ENCODE data around the gene ACTR2.

DNA sequence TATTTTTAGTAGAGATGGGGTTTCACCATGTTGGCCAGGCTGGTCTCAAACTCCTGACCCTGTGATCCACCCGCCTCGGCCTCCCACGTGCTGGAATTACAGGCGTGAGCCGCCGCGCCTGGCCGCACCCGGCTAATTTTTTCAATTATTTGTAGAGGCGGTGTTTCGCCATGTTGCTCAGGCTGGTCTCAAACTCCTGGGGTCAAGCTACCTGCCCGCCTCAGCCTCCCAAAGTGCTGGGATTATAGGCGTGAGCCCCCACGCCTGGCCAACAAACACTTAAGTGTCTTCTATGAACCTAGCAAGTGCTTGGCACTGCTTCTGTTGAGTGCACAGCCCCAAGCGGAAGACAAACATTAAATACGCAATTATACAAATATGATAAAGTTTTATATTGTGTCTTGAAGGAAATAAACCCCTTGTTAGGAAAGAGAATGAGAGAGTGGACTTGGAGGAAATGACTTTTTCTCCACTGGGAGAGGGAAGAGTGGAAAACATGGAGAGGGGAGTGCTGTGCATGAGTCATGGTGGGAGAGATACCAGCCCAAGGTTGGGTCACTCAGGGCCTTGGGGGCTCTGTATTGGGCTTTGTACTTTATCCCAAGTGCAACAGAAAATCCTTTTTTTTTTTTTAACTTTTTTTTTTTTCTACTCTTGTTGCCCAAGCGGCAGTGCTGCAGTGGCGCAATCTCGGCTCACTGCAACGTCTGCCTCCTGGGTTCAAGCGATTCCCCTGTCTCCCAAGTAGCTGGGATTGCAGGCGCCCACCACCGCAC lies 41.4 kb upstream of the ACTR2 start:
- TF ChIP-seq CTCF (IDR thresholded peaks at IDR 0.05) (no peak), POLR2A (IDR thresholded peaks at IDR 0.05; ENCODE audit: low read depth) (no peak)
